ENCODE results near the gene NAXE.
"Not testable (repeated sequence)": the region's sequence is repeated elsewhere in the genome, so short reads cannot be mapped to it uniquely, and the experiment has no call there.

NAXE gene

DNA sequence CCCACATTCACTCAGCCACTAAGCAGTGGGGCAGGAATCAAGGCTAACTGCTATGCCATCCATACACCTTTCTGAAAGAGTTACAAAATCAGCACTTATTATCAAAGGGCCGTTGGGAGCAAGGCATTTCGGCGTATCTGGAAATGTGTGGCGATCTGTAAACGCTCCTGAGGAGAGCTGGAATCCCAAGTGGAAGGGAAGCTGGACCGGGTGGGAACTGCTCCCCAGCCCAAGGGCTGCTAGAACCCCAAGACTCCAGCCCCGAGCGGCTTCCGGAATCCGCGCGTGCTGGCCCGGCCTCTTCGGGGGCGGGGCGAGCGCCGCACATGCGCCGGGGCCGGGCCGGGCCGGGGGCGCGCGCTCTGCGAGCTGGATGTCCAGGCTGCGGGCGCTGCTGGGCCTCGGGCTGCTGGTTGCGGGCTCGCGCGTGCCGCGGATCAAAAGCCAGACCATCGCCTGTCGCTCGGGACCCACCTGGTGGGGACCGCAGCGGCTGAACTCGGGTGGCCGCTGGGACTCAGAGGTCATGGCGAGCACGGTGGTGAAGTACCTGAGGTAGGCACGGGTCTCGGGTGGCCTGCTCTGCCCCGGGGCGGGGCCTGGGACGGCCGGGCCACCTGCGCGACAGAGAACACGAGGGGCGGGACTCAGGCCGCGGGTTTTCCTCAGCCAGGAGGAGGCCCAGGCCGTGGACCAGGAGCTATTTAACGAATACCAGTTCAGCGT lies at the start of gene NAXE:
Gene NAXE (plus strand): TSS at position 345 of the 726 bp plus-strand sequence. CDS start 29 bp downstream, at position 374.
- DNase-seq = peak; percentile 84

DNA sequence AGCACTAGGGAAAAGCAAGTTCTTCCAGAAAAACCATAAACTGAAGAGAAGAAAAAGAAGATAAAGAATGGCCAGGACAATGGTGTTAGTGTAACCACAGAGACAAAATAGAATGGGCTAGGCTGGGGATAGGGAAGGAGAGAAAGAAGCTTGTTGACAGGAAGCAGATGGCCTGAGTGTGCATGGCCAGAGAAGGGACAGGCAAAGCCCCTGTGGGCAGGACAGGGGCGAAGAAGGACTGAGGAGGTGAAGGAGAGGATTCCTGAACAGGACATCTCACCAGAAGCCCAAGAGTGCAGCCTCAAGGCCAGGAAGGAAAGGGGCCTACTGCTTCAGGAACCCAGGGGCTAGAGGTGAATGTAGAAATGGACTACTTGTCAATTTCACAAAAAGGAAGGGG lies 48.5 kb upstream of the NAXE start:
- no peak for DNase-seq

DNA sequence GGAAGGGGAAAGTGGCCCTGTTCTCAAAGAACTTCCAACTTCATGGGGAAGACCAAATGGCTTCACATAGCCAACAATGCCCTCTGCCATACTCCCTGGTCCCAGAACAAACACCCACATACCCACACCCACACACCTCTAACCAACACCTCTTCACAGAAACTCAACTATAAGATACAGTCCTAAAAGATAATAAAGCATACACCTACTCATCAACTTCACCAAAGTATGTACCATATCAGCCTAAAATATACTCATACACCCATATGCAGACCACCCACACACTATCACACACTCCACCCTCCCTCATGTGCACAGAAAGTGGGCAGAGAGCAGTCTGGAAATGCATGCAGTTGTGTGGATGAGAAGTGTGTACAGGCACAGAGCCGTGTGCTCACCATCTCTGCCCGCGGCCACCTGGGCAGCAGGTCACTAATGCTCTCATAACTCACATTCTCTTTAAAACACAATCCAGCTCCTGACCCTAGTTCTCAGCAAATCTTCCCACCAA lies 46.9 kb upstream of the NAXE start:
- DNase-seq = no peak

DNA sequence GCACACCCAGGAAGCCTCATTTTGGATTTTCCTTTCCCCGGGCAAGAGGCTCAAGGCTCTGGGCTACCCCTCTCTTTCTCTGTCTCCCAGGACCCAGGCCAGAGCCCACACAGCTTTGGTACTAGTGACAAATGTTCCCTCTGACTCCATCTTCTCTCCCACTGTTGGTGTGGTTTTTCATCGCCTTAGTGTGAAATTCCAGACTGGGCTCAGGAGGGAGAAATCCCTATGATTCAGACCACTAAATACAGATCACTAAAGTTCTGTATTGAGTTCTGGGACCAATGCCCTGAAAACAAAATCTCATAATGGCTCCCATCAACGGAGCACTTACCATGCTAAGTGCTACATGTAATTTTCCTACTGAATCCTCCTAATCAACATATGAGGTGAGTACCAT lies 45.3 kb upstream of the NAXE start:
- DNase-seq = no peak

DNA sequence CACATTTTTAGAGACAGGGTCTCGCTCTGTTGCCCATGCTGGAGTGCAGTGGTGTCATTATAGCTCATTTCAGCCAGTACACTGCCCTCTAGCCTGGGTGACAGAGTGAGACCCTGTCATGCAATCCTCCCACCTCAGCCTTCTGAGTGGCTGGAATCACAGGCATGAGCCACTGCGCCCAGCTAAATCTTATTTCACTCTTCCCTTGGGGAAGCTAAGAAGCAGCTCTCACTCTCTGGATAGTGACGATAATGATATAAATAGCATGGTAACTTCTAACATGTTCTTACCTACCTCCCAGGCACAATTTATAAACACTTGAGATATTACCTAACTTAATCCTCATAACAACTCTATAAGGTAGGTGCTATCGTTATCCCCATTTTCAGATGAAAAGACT lies 44.1 kb upstream of the NAXE start:
- DNase-seq = no peak

DNA sequence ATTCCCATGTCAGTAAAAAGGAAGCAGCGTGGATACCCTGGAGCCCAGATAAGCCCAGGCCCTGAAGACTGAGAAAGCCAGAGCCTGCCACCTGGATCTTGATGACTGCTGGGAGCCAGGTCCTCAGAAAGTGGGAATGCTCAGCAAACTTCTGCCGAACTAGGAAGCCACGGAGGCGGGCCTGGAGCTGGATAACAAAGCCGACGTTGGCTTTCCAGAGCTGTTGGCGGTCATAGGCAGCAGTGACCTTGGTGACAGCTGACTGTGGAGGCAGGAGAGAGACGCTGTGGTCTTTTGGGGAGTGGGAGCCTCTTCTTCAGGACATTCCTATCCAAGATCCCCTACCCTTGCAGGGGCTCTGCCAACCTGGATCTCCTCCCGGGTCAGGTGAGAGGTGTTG lies 43.6 kb upstream of the NAXE start:
- no peak for DNase-seq

DNA sequence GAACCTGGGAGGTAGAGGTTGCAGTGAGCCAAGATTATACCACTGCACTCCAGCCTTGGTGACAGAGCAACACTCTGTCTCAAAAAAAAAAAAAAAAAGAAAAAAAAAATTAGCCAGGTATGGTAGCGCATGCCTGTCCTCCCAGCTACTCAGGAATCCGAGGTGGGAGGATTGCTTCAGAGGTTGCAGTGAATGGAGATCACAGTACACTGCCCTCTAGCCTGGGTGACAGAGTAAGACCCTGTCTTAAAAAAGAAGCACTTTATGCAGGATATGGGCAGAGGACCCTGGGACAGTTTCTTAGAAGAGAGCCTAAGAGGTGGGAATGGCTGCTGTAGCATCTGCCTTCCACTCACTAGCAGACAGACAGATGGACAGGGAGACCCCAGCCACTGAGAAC lies 42.2 kb upstream of the NAXE start:
- DNase-seq = no peak

DNA sequence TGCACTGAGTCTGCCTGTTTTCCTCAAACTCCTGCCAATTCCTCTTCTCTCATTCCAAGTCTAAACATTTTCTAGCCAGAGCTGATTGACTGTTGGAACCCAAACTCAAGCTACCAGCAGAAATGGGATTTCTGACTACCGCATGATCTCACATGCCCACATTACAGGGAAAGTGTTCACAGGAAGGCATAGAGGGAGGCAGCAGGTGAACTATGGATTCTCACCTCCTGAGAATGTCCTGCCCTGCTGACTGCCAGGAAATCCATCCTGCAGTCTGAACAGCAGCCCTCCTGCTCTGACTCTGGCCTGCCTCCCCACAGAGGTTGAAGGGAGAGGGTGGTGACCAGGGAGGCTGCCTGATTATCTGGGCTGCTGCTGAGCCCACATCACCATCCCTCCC lies 41.7 kb upstream of the NAXE start:
- DNase-seq = no peak

DNA sequence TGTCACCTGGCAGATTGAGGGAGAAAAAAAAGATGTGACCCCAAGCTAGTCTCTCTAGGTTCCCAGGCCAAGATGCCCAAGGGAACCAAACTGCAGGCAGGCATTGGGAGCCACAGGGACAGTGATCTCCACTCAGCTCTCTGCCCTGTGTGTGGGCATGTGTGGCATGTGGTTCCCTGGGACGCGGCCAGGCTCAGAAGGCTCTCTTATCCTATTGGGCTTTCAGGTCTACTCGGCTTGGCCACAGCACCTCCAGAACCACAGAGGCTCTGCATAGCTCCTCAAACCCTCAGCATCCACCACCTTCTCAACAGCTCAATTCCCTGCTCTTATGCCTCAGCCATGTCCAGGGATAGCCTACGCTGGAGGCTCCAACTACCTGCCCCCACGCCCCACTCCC lies 41.2 kb upstream of the NAXE start:
- DNase-seq = no peak

DNA sequence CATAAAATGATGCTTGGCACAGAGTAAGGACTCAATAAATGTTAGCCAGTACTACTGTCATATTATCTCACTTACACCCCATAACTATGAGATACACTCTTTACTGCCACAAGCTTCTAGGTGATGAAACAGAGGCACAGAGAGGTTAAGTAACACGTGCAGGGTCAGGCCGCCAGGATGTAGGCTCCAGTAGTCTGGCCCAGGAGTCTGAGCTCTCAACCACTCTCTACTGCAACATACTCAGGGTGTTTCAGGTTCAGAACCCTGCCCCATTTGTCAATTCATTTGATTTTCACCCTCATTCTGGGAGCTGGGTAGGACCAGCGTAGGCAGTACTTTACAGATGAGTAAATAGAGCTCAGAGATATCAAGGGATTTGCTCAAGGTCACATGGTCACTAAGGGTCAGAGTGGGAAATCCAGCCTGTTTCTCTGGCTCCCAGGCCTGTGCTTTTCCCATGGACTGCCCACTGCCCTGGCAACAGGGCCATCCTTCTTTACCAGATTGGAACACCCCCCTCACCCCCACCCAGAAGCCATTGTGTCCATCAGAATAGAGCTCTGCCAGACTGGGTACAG lies 40.4 kb upstream of the NAXE start:
- no peak for DNase-seq

DNA sequence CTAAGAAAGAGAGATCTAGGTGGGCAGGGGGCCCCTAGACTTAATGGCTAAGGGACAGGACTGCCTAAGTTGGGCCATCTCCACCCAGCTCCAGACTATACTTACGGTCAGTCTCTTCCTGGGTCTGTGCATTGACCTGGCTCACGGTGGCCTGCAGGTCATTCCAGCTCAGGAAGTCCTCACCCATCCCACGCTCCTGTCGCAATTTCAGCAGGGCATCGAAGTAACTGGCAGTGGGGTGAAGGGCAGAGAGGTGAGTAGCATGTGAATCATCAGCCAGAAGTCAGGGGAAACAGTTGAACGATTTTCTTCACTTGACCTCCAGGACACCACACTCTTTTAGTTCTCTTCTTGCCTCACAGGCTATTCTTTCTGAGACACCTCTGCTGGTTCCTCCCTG lies 39.7 kb upstream of the NAXE start:
- no peak for DNase-seq

DNA sequence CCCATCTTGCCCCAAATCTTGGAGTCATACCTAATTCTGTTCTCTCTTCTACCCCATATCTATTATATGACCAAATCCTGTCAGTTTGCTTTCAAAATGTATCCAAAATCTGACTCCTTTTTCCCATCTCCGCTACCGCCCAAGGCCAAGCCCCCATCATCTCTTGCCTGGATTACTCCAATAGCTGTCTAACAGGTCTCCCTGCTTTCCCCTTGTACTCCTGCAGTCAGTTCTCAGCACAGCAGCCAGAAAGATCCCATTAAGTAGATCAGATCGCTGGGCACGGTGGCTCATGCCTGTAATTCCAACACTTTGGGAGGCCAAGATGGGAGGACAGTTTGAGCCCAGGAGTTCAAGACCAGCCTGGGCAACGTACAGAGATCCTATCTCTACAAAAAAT lies 39.1 kb upstream of the NAXE start:
- no peak for DNase-seq

DNA sequence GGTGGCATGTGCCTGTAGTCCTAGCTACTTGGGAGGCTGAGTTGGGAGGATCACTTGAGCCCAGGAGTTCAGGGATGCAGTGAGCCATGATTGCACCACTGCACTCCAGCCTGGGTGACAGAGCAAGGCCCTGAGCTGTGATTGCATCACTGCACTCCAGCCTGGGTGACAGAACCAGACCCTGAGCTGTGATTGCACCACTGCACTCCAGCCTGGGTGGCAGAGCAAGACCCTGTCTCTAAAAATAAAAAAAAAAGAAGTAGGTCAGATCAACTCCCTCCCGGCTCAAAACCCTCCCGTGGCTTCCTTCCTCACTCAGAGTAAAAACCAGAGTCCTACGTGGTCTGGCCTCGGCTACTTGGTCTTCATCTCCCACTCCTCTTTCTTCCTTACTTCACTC lies 38.6 kb upstream of the NAXE start:
- not testable (repeated sequence) for DNase-seq

DNA sequence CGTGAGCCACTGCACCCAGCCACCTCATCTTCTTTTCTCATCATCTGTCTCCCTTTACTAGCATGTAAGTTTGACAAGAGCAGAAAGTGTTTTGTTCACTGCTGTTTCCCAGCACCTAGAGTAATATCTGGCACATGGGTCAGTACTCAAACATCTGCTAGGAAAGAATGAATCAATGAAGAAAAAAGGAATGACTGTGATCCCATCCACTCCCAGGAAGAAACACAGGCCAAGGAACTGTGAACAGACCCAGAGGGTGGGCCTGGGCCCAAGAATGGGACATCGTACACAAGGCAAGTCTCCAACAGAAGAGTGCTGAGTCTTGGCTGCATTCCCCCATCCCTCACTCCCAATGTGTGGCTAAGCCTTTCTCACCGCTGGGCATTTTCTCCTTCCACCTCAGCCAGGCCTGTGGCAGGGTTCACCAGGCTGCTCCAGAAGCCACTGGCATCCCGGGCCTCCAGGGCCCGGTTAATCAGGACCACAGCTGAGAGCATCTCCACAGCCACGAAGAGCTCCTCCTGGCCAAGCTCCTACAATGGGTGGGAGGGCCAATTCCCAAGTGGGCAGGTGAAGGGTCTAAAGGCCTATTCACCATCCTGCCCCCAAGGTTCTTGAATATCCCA lies 37.6 kb upstream of the NAXE start:
- DNase-seq = no peak

DNA sequence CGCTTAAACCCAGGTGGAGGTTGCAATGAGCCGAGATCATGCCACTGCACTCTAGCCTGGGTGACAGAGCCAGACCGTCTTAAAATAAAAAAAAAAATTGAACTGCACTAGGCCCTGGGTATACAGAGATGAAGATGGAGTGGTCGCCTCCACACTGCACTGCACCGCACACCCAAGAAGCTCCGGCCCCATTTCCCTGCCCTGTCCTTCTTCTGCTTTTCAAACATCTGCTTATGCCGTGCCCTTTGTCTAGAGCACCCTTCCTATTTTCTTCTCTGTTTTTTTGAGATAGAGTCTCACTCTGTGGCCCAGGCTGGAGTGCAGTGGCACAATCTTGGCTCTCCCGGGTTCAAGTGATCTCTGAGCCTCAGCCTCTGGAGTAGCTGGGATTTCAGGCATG lies 36.6 kb upstream of the NAXE start:
- DNase-seq = no peak

DNA sequence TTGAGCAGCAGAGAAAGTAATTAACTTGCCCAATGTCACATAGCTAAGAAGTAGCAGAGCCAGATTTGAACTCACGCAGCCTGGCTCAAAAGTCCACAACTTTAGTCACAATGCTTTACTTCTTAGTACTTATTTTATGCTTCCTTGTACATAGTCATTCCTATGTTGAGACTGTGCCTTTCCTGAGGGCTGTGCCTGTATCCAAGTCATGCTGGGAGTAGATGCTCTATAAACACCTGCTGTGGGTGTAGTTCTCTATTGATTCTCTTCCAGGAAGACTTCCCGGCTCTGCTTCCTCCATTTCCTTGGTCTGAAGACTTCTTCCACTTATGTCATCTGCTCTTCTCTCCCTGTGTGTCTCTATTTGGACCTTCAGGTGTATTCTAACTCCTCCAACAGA lies 35.9 kb upstream of the NAXE start:
- DNase-seq = no peak

DNA sequence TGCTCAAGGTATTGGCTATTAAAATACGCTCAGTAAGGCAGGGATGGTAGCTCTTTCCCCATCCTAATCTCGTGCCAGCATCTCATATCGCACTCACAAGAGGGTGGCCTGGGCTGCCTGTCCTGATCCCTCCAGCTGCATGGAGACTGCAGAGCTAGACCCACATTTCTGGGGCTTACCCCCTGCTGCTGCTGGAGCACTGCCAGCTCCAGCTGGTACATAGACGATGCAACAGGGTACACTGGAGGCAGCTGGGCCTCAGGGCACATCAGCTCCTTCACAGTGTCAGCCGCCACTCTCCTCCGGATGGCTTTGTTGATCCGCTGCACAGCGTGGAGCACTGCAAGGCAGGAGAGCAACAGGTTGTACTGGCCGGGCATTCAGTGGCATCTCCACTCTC lies 35.2 kb upstream of the NAXE start:
- DNase-seq = no peak

DNA sequence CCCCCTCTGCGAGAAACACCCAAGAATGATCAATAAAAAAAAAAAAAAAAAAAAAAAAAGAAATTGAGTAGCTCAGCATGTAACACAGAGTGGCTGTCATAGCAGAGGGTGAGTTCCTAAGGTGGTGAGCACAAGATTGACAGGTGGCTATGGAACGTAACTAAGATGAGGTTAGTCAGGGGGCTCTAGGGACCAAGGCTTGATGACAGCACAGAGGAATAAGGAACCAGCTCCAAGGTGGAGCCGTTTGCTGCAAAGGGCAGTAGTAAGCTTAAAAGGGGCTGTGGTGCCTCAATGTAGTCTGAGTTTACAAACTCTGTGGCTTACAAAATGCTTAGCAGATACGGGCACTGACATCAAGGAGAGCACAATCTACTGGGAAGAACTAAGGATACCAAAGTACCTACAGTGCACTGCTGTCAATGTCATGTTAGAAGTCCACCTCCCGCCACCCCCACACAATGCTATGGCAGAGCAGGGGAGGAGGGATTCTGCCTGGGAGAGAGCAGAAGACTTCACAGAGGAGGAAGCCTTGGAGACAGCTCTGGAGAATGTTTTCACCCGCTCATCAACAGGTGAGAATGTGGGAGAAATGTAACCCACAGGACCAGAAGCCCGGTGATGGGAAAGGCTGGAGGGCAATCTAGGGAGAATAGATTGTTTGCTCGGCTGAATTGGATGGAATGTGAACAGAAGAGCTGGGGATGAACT lies 32.3 kb upstream of the NAXE start:
- no peak for DNase-seq

DNA sequence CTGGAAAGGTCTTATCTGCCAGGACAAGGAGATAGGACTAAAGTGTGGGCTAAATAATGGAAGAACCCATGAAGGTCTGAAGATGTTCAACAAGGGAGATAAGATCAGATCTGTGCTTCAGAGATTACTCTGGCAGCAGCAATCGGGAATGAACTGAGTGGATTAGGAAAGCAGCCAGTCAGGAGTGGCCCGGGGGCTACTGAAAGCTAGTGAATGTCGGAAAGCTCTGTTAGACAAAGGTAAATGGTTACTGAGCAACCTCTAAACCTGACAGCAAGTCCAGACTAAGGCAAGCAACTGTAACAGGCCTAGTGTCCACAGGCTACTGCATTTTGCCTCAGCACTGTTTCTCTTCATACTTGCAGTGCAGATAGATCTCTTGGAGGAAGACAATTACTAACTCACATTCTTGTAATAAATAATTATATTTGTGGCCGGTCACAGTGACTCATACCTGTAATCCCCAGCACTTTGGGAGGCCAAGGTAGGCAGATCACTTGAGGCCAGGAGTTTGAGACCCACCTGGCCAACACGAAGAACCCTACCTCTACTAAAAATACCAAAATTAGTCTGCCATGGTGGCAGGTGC lies 31.7 kb upstream of the NAXE start:
- DNase-seq = no peak

DNA sequence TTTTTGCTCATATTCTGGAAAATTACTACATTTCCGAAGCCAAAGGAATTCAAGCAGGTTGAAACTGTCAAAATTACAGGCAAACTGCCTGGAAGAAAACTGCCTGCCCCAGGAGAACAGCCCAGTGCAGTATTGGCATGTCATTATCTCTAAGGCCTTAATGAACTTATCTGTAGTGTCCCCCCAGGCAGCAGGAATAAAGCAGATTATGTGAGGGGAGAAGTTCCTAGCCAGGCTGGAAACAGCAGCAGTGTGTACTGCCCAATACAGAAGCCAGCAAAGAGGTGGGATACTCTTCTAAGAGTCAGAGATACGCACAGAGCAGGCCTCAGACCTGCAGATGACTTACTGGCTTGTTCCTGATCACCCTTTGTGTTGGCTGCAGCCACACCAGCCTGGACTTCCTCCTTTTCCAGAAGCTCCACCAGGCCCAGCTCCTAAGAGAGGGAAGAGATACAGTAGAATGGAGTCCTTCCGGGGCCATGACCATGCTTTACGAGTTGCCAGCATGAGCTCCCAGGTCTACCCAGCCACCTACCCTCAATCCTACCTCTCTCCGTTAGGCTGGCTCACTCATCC lies 30.9 kb upstream of the NAXE start:
- no peak for DNase-seq

DNA sequence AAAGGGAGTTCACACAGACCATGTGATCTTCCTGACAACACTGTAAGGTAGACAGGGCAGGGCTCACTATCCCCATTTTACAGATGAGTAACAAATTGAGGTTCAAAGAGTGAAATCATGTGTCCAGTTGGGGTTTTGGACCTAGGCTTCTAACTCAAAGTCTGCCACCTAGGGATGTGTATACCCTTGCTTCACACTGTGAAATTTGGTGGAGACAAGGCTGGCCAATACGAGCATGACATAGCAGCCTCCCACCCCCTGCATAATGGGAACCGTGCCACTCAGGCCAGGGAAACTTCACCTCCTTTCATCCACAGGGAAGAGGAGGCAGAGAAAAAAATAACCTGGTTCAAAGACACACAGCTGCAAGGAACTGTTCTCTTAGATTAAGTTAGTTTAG lies 26.1 kb upstream of the NAXE start:
- DNase-seq = no peak

DNA sequence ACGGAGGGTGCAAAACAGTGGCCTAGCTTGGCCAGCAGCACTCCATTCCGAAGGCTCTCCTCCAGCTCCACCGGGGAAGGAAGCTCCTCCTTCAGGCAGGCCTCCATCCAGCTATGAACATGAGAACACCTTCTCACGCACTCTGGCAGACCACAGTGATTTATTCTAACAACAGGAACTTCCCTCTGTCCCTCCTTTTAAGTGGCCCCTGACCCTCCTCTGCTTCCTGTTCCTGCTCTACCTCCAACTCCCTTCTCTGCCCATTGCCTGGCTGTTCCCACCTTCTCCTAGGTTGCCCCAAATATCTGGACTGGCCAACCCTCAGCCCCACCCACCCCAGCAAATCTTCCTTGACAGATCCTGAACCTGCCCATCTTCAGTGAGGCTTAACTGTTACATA lies 25.1 kb upstream of the NAXE start:
- DNase-seq = no peak

DNA sequence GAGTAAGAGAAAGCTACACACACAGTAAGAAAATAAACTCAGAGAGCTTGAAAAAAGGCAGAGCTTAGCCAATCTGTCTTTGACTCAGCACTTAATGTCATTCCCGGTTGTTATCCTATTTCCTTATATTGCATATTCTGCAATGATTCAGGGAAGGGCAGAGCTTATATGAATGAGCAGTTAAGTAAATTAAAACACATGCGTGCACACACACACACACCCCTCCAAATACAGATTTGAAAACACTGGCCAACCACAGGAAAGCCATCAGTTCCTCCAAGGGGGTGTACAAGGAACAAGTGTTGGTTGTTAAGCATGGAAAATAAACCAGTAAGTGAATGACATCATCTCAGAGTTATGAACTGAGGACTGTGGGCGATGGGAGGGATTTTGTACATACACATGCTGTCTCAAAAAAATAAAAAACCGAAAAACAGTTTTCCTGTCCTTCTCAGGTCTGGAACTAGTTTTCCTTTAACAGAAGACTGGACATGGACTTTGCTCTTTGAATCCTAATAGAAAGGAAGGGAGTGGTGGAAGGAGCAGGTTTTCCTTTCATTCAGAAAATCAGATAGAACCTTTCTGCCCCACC lies 20.2 kb upstream of the NAXE start:
- no peak for DNase-seq

Measured in CD4-positive, alpha-beta T cell treated with Interleukin-17A for 4 hours (primary cell).